Measurements from ENCODE around the gene DOCK11.
"Not testable (repeated sequence)": the region's sequence is repeated elsewhere in the genome, so short reads cannot be mapped to it uniquely, and the experiment has no call there.

DOCK11 gene

DNA sequence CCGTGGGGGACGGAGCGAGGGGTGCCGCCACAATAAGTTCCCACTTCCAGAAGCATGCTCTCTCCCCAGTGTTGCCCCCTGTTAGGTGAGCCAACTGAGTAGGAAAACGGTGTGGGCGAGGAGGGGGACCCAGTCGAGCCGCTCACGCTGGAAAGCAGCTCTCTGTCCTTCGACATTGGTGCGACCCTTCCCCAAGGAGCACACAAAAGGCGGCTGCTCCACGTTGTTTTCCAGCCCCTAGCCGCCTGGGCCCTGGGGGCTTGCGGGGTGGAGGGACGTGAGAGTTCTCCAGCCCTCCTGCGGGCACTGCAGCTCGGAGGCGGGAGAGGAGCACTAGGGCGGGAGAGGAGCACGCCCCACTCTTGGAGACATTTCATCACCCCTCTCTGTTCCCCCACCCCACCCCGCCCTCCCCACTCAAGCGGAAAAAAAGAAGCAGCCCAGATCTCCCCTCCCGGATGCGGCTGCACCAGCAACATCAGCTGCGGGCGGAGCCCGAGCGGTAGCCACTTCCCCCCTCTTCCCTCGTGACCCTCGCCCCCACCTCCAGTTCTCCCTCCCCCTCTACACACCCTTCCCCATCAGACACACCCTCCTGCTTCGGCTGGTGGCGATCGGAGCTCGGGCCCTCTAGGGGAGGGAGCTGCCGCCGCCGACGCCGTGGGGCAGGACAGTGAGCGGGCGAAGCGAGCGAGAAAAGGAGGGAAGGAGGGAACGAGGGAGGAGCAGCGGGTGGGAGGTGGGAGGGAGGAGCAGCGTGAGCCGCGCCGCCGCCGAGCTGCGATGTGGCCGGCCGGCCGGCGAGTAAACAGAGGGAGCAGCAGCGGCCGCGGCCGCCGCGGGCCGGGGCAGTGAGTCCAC, at the start of gene DOCK11:
TSS of gene DOCK11 (plus strand) at position 755 of the 861 bp plus-strand sequence. CDS start 157 bp downstream, outside the sequence.
- peak; percentile 78 to 87 (median 82) for DNase-seq

DNA sequence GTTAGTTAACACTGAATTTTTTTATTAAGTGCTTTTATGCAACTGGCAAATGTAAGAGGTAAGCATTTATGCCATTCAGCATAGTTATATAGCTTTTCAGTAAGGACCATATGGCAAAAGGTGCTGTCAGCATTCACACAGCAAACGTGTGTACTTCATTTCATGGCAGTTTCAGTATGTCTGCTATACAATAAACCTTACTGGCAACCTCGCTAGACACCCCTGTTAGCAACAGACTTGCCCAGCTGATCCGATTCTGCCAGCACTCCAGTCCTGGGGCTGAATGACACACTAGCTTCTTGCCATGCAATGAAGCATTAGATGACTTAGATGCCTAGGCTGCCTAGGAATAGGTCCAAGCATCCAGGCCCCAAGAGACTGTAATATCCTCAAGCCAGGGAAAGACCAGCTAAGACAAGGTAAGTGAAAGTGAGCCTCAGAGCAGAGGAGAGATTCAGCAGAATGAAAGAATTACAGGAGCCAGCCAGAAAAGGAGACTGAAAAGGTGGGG, 47.3 kb upstream of the DOCK11 start:
- no peak for DNase-seq

DNA sequence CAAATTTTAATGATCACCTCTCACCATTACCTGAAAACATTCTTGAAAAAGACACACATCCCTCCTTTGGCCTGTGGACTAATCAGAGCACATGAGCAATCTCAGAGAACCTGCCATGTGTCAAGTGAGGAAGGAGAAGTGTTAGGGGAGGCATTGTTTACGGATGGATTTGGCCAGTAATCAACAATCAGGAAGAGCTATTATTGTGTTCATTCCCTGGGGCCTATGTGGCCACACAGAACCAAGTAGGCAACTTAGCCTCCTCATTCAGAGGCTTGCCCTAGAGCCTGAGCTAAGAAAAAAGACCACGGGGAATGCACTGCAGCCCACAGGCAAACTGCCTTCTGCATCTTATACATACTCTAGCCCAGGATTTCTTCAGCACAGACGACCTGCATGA, 40.6 kb upstream of the DOCK11 start:
- DNase-seq = no peak

DNA sequence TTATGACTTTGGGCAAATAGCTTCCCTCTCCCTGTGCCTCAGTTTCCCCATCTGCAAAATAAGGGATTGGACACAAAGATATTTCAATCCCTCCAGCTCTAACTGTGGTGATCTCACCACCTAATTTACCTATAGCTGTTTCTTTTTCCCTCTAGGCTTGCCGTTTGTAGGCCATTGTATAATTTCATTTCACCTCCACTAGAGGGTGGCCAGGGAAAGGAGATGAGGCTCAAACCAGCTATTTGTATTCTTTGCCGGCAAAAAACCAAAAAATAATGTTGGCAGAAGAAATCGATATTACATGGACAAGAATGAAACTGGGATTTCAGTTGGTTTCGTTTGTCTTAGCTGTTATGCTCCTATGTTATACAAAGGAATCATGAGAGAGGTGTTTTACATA, 36.1 kb upstream of the DOCK11 start:
- peak; percentile 44 to 49 (median 47) for DNase-seq

DNA sequence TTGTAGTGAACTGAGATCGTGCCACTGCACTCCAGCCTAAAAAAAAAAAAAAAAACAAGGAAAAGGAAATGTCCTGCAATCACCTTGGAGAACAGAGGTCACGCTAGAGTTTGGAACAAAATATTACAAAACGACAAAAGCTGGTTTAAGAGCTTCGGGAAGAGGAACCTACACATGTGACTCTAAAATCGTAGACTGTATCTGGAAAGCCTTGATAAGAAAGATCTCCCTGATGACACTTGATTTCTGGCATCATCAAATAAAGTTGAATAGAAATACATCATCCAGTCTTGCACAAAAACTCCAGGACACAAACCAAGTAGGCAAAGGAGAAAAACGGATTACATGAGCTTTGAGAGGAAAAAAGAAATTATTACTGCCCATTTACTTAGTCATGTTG, 31.1 kb upstream of the DOCK11 start:
- peak; percentile 15 to 28 (median 24) for DNase-seq

DNA sequence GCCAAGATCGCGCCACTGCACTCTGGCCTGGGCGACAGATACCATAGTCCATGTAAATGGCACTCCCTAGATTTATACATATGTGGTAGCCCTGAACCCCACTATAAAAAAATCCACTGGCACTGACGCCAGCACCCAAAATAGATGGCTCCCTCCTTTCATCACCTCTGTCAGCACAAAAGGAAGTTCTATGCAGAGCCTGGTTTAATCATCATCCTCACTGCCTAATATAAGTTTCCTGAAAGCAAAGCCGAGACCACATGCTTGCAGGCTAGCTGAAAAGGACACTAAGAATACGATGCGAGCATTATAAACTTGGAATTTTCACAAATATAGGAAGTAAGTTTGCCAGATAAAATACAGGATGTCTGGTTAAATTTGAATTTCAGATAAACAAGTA, 27.5 kb upstream of the DOCK11 start:
- peak; percentile 19 to 51 (median 47) for DNase-seq

DNA sequence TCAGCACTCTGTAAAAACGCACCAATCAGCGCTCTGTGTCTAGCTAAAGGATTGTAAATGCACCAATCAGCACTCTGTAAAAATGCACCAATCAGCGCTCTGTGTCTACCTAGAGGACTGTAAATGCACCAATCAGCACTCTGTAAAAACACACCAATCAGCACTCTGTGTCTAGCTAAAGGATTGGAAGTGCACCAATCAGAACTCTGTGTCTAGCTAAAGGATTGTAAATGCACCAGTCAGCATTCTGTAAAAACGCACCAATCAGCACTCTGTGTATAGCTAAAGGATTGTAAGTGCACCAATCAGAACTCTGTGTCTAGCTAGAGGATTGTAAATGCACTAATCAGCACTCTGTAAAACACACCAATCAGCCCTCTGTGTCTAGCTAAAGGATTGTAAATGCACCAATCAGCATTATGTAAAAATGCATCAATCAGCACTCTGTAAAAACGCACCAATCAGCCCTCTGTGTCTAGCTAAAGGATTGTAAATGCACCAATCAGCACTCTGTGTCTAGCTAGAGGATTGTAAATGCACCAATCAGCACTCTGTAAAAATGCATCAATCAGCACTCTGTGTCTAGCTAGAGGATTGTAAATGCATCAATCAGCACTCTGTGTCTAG, 24.8 kb upstream of the DOCK11 start:
- not testable (repeated sequence) for DNase-seq

DNA sequence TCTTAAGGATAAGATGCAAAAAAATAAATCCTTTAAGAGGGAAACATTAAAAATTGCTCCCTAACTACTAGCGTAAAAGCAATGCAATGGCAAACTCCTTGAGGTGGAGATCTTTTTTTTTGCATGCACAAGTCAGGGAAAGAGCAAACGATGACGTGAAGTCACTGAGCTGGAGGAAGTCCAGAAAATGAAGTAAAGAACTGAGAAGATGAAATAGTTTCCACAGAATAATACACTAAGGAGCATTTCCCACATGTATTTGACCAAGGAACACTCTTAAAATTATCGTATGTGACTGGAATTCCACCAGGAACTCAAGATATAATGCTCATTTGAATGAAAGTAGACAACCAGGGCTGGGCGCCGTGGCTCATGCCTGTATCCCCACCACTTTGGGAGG, 21.0 kb upstream of the DOCK11 start:
- DNase-seq = no peak

DNA sequence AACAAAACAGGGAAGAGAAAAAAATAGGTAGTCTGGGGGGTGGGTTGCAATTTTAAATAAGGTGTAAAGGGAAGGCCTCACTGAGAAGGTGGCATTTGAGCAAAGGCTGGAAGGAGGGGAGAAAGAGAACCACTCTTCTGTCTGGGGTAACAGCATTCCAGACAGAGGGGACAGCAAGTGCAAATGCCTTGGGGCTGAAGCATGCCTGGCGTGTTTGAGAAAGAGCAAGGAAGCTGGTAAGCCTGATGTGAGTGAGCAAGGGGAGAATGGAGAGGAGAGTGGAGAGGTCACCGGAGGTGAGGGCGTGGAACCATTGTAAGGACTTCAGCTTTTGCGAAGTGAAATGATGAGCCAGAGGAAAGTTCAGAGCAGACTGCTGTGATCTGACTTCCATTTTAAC, 19.7 kb upstream of the DOCK11 start:
- DNase-seq = no peak

DNA sequence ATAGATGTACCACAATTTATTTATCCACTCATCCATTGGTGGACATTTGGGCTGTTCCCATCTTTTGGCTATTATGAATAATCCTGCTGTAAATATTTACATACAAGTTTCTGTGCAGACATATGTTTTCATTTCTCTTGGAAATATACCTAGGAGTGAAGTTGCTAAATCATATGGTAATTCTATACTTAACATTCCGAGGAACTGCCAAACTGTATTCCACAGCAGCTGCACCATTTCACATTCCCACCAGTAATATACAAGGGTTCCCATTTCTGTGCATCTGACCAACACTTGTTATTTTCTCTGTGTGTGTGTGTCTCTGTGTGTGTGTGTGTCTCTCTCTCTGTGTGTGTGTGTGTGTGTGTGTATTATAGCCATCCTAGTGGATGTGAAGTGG, 15.4 kb upstream of the DOCK11 start:
- DNase-seq = no peak

DNA sequence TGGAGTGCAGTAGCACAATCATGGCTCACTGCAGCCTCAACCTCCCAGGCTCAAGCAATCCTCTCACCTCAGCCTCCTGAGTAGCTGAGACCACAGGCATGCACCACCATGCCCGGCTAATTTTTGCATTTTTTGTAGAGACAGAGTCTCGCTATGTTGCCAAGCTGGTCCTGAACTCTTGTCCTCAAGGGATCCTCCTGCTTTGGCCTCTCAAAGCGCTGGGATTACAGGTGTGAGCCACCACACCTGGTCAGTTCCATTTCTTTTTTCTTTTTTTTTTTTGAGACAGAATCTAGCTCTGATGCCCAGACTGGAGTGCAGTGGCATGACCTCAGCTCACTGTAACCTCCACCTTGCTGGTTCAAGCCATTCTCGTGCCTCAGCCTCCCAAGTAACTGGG, 13.2 kb upstream of the DOCK11 start:
- DNase-seq = not testable (repeated sequence)

DNA sequence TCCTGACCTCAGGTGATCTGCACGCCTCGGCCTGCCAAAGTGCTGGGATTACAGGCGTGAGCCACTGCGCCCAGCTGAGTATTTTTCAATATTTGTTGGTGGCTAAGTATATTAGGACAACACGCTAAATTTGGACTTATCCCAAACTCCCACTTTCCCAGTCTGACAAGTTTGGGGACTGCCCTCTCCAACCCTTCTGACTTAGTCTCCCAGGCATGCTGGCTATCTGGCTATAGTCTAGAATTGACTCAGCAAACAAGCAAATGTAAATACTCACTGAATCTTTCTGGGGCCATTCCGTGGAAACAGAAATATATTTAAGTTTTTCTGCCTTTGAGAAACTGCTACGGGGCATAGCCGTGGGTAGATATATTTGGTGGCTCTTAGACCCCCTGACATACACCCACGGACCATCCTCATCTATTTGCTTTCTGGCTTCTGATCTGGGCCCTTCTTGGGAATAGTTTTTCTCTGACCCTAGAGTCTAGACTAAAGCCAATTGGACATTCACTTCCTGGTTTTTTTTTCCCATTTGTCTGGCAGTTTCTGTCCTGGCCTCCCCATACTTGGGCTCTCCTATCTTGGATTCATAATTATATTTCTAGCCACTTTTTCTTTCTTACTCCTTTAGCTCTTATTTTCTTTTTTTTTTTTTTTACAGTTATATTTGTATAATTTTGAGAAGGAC, 11.3 kb upstream of the DOCK11 start:
- no peak for DNase-seq

DNA sequence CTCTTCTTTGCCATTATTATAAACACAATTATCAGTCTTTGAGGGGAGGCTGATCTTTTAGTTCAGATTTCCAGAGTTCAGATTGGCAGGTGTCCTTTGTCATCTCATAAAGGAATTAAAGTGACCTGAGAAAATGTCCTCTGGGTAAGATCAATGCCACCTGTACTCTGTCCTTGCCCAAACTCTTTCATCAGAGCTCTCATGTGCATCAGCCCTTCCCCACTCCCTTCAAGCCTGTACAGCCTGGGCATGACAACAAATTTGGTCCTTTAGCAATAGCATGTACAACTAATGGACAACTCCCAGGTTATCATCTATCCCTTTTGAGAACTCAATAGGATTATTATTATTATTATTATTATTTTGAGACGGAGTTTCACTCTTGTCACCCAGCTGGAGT, 8.9 kb upstream of the DOCK11 start:
- not testable (repeated sequence) for DNase-seq

DNA sequence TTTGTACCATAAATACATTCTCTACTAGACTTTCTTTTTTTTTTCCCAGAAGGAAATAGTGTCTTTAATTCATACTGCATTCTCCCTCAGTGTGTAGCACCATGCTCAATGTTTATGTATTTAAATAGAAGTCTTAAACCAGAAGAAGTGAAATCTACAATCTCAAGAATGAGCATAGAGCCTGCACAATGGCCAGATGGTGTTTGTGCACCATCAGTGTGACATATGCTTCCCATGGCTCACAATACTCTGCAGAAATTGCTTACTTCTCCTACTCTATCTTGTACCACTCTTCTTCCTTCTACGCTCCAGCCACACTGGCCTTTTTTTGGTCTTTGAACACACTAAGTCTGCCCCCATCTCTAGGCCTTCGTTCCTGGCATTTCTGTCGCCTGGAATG, 2.6 kb upstream of the DOCK11 start:
- no peak for DNase-seq

DNA sequence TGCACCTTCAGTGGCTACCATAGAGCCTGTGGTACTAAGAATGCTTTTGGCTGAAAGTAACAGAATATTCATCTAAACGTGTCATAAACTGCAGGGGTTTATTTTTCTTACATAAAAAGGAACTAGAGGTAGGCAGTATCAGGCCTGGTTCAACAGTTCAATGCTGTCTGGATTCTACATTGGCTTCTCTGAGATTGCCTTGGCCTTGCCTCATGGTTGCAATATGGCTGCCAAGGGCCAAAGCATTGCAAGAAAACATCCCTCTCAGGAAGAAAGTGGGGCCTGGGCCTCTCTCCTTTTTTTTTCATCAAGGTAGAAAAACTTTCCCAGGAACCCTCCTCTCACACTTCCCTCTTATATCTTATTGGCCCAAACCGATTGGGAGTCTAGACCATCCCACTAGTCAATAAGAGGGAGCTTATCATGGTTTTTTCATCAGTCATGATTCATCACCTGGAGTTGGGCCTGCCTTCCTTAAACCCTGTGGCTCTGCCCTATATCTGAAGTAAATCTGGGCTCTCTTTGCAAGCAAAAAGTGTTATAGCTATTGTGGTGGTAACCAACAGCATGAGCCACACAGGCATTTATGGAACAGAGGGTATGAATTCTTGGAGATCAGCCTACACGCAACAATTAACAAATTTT, 1.8 kb upstream of the DOCK11 start:
- DNase-seq = no peak

DNA sequence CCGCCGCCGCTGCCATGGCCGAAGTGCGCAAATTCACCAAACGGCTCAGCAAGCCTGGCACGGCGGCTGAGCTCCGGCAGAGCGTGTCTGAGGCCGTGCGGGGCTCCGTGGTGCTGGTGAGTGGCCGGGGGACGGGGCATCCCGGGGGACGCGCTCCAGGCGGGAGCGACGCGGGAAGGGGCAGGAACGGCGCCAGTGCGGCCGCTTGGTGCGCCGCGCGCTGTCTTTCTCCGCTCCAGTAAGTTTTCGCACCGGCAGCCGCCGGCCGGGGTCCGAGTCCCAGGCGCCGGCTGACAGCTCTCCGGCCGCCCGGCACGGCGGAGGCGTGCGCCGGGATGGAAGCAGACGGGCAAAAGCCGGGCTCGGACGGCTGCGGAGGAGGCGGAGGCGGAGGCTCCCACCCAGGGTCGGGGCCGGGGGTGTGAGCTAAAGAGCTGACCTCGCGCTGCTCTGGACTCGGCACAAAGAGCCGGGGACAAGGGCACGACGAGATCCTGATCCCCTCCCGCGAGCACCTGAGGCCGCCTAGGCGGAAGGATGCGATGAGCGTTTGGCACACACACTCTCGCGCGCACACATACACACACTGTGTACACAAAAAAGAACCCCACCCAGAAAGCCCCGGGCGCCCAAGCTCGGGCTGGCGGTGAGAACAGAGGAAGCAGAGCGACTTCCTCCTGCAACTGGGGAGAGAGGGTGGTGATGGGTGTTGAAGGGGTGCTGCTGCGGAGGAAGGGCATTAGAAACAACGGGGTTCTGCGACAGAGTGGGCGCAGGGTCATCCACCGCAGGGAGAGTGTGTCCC, 545 bp downstream of the DOCK11 start:
- DNase-seq = peak; percentile 51 to 75 (median 62)

DNA sequence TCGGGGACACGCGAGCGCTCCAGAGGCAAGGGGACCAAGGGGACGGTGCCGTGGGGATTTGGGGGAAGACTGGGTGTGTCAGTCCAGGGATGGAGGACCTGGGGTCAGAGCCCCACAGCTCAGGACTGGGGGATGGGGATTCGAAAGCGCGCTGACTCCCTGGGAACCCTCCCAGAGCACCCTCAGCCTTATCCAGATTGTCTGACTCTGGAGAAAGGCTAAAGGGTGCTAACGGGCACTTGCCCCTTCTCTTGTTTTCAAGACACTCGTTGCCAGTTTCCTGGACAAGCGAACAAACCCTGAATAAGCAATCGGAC, 1.1 kb downstream of the DOCK11 start:
- DNase-seq = no peak

DNA sequence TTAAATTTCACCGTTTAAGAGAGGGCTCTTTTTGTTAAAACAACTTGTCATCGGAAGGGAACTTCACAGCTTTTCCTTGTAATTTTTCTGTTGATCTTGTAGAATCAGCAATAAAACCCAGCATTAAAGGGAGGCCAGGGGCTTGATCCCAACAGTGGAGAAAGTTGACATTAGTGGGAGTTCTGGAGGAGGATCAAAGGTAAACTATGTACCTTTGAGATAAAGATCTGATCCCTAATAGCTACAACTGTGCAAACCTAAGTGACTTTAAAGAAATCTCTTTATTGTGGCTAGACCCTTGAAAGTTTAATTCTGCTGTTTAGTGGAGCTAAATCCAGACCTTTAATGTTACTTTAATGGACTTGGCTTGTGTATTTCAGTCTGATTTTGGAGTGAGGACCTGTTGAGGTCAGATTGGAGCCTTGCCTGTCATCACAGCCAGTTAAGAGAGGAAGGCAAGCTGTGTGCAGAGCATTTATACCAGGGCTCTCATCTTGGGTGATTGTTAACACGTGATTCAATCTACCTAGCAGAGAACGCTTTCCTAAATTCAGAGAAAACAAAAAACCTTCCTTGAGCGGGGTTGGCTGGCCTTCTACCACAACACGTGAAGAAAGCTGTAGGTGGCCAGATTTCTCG, 1.7 kb downstream of the DOCK11 start:
- no peak for DNase-seq

DNA sequence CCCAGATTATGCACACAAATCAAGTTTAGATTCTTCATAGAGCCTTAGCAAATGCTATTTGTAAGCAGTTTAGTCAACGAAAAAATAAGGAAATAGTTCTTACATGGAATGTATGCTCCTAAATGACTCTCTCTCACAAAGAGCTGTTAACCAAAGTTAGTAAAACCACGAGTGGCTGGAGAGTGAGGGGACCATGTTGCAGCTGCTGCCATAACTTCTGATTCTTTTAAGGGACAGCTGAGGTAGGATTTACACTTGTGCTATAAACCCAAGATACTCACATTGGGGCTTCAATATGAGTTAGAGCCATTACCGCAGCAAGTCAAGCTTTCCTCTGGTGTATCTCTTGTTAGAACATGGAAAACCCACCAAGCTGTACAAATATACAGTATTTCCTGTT, 2.7 kb downstream of the DOCK11 start:
- DNase-seq = peak in 2 of 3 donors; percentile 20 to 25

DNA sequence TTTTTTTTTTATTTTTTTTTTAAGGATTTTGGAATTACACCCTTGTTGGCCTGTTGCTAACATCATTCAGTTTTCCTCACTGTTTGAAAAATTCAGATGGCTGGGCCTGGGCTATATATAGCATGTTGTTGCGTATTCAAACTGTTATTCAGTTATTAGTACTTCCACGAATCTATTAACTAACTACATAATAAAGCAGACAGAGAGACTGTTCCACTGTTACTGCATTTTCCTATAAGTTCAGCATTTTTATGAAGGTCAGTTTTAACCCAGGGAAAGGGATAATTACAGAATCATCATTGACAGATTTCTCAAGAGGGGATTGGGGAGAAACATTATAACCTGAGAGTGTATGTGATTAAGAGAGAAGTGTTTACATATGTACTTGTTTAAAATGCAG, 3.1 kb downstream of the DOCK11 start:
- no peak for DNase-seq

DNA sequence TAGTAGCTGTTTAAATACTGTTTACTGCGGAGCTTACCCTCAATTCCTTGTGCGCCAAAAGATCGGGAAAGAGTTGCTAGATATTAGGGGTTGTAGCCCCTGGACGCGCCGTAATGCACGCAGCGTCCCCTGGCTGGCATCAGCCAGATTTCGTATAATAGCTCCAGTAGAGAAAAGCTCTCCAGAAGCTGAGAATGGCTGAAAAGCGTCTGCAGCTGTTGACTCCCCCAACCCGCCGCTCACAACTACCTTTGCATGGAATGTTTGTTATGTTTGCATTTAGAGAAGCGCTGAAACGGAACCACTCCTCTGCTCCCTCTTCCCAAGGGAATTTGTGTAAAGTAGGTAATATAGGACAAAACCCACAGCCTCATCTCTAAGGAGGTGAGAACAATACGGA, 3.7 kb downstream of the DOCK11 start:
- DNase-seq = no peak

All from suppressor macrophage treated with lipopolysaccharide for 1 hour (primary cell).